ENCODE data around the gene PTX4. TPM values are rescaled to one million over a fixed set of nuclear protein-coding genes. Genes with fewer than 3 reads are reported as not detected.

PTX4 gene
- total RNA-seq, 4 donors from 2014 or later = 0.40 TPM; not detected in 3

DNA sequence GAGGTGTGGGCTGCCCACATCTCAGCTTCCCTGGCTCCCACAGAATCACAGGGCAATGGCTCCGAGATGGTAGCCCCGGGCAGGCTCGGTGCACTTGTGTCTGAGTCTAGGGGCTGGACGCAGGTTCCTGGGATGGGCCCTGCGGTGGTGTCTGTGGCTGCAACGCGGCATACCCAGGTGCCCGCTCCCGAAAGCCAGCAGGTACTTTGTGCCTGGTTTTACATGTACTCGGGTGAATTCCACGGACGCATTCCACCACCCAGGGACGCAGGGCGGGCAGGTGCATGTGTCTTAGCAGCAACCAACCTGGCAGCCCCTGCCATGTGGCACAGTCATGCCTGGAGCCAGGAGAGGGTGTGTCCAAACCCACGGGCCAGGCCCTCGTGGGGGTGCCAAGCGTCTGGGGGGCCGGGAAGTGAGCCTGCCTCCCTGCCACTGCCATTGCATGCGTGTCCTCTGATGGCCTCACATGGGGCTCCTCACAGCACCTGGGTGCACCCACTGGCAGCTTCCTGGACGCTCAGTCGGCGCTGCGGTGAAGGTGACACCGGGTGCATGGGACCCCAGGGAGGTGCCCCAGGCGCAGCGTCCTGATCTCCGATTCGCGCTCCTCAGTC, 40.3 kb upstream of the PTX4 start:
- TF ChIP-seq POLR2A (IDR thresholded peaks at IDR 0.05) = no peak
- TF ChIP-seq POLR2AphosphoS5 (IDR thresholded peaks at IDR 0.05) = no peak
- TF ChIP-seq, protein P1, sequence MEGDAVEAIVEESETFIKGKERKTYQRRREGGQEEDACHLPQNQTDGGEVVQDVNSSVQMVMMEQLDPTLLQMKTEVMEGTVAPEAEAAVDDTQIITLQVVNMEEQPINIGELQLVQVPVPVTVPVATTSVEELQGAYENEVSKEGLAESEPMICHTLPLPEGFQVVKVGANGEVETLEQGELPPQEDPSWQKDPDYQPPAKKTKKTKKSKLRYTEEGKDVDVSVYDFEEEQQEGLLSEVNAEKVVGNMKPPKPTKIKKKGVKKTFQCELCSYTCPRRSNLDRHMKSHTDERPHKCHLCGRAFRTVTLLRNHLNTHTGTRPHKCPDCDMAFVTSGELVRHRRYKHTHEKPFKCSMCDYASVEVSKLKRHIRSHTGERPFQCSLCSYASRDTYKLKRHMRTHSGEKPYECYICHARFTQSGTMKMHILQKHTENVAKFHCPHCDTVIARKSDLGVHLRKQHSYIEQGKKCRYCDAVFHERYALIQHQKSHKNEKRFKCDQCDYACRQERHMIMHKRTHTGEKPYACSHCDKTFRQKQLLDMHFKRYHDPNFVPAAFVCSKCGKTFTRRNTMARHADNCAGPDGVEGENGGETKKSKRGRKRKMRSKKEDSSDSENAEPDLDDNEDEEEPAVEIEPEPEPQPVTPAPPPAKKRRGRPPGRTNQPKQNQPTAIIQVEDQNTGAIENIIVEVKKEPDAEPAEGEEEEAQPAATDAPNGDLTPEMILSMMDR (IDR thresholded peaks at IDR 0.05) = no peak
- TF ChIP-seq EP300 (IDR thresholded peaks at IDR 0.05) = no peak
- Histone ChIP-seq H3K4me1 (peaks cover 0 to 59% (median 24%) of the 10 kb centered on the region in 3 donors), H3K36me3 (peaks cover 0 to 26% of the 10 kb centered on the region in 2 donors), H3K4me3 (no peak overlapping the region), H3K9me3 (no peaks in the 10 kb centered on the region), H3K27me3 (no peaks in the 10 kb centered on the region), H3K27ac (peak overlapping the region in 1 of 4 donors; percentile 92)
- 93 to 100% methylated on average over 2 to 6 of the region's 29 CpGs for WGBS, 2 donors (ENCODE audit: low coverage in 1 of 2)
- ATAC-seq = no peak

DNA sequence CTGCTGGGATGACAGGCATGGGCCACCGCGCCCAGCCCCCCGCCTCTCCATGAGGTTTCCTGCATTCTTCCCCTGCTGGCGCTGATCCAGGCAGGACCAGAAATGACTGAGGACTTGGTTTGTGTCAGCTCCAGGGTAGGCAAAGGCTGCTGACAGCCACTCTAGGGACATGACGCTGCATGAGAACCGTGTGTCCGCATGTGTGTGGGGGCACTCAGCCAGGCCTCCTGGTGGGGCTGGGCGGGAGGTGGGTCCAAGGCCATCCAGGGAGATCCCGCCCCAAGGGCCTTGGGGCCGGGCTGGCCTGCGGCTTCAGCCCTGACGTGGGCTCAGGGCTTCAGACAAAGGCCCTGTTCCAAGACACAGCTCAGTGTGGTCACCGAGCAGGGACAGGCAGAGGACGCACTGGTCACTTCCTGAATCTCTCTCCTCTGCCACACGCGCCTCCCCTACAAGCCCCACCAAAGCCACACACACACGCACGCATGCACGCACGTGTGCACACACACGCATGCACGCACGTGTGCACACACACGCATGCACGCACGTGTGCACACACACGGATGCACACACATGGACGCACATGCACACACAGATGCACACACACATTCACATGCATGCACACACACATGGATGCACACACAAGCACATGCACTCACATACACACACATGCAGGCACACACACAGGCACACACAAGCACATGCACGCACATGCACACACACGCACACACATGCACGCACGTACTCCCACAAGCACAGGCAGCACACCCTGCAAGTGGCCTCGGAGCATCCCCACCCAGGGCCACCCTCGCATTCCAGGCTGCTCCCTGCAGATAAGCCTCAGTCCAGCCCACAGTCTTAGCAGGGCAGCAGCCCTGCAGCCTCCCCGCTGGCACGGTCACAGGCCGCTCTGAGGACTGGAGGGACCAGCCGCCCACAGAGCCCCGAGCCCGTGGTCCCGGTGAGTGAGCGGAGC, 39.4 kb upstream of the PTX4 start:
- TF ChIP-seq POLR2AphosphoS5 (IDR thresholded peaks at IDR 0.05) (no peak), POLR2A (IDR thresholded peaks at IDR 0.05) (no peak), EP300 (IDR thresholded peaks at IDR 0.05) (no peak)
- TF ChIP-seq, protein P1 (IDR thresholded peaks at IDR 0.05) = no peak
- peak overlapping the region in 1 of 4 donors; percentile 92 for H3K27ac ChIP-seq
- H3K27me3 ChIP-seq = no peaks in the 10 kb centered on the region
- peaks cover 0 to 35% of the 10 kb centered on the region in 2 donors for H3K36me3 ChIP-seq
- H3K4me1 ChIP-seq = peaks cover 0 to 52% (median 24%) of the 10 kb centered on the region in 3 donors
- ATAC-seq = no peak
- H3K9me3 ChIP-seq = no peaks in the 10 kb centered on the region
- H3K4me3 ChIP-seq = no peak overlapping the region
- 79% methylated on average over 13 of the region's 42 CpGs; no CpG with 5 or more reads in 1 of the 2 donors for WGBS, 2 donors (ENCODE audit: low coverage in 1 of 2)

DNA sequence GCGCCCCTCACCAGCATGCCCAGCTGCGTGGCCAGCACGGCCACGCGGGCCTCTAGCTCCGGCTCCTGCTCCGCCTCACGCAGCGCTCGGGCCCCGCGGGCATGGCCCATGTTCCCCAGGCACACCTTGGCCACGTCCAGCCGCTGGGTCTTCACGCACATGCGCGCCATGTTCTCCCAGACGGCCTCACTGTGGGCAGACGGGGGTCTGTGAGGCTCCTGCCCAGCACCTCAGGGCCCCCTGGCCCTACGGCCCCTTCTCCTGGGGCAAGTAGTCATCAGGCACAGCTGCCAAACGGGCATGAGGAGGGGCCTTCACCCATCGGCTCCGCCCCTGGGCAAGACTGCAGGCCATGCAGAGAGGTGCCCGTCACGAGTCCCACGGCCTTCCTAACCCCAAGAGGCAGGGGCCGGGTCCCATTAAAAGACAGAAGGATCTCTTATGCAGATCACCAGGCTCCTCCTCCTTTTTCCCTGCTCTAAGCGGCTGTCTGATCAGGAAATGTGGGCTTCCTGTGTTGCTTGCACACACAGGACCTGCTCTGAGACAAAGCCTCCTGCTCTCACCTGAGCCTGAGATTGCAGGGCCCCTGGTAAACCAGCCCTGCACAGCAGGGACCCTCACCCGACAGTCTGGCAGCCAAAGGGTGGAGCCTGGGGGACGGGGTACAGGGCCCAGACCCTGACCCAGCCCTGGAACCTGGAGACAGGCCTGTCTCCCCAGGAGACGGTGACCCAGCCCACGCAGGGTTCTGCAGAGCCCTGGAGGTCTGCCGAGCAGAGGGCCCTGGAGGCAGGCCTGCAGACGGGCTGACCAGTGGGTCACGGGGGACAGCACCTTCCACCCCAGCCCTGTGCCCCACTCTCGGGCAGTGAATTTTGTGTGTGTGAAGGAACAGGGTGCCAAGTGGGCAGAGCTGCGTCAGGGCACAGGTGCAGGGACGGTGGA, 38.1 kb upstream of the PTX4 start:
- H3K27me3 ChIP-seq = no peaks in the 10 kb centered on the region
- H3K27ac ChIP-seq = no peak overlapping the region
- no peak overlapping the region for H3K4me3 ChIP-seq
- H3K9me3 ChIP-seq = no peaks in the 10 kb centered on the region
- TF ChIP-seq POLR2A (IDR thresholded peaks at IDR 0.05) = no peak
- TF ChIP-seq EP300 (IDR thresholded peaks at IDR 0.05) = no peak
- H3K36me3 ChIP-seq = peaks cover 0 to 47% of the 10 kb centered on the region in 2 donors
- H3K4me1 ChIP-seq = peaks cover 0 to 39% (median 12%) of the 10 kb centered on the region in 3 donors
- WGBS, 2 donors (ENCODE audit: low coverage in 1 of 2) = 83% methylated on average over 2 of the region's 38 CpGs; no CpG with 5 or more reads in 1 of the 2 donors
- no peak for ATAC-seq

DNA sequence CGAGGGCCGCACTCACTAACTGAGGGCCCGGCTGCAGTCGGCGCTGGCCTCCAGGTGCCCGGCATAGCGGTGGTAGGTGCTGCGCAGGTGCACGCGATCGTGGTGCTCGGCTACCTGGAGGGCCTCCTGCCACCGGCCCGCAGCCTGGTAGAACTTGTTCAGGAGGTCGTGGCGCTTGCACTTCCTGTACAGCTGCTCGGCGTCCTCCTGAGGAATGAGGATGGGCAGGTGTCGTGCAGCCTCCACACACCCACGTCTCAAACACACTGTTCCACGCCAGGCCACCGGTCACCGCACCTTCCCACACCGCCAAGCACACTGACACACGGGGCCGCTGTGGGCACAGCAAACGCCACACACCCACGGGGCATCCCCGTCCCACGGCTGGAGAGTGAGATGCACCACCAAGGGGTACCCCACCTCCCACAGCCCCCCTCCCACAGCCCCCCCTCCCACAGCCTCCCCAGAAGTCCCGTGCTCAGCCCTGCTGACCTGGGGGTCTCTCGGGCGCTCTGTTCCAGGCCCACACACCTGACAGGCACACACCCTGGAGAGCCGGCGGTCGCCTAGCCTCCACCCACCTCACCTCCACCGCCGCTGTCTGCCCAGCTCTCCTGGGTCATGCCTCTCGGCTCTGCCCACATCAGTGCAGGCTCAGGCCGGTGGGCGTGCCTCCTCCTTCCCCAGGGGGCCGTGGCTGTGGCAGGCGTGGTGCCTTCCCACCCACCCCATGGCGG, 37.3 kb upstream of the PTX4 start:
- H3K9me3 ChIP-seq = no peaks in the 10 kb centered on the region
- no peaks in the 10 kb centered on the region for H3K27me3 ChIP-seq
- H3K36me3 ChIP-seq = peaks cover 0 to 52% of the 10 kb centered on the region in 2 donors
- TF ChIP-seq POLR2A (IDR thresholded peaks at IDR 0.05) (no peak), POLR2AphosphoS5 (IDR thresholded peaks at IDR 0.05) (no peak), EP300 (IDR thresholded peaks at IDR 0.05) (no peak)
- TF ChIP-seq, protein P1 (IDR thresholded peaks at IDR 0.05) = no peak
- ATAC-seq = no peak
- H3K4me3 ChIP-seq = no peak overlapping the region
- peaks cover 0 to 31% (median 6%) of the 10 kb centered on the region in 3 donors for H3K4me1 ChIP-seq
- H3K27ac ChIP-seq = no peak overlapping the region
- whole genome bisulfite sequencing, 2 donors (ENCODE audit: low coverage in 1 of 2) = no CpG with 5 or more reads among the region's 44 CpGs

Data from gastroesophageal sphincter (tissue), 4 donors.